Astrocyte (in vitro differentiated cells and primary cell): ENCODE data around the gene FGFBP1. TPM values are rescaled to one million over a fixed set of nuclear protein-coding genes. Genes with fewer than 3 reads are reported as not detected.
A peak's percentile ranks its signal among the peaks of the same experiment; 100 is the strongest.

Experiments used
- DNase-seq: peaks from one replicate; pipeline ENCODE4 v3.0.0-alpha.2; 2010; ENCODE audit warnings: low read depth
- FAIRE-seq: peaks from 2 replicates; lab custom pipeline; 2011; peaks lifted over from hg19 to GRCh38; lab: Jason Lieb, UNC
- H2AFZ ChIP-seq: 2 replicates; pipeline ENCODE4 v1.6.0; 2012; ENCODE audit warnings: low read depth, low read length, inconsistent platforms
- H3K27ac ChIP-seq: 2 replicates; pipeline ENCODE4 v1.5.1; 2011; ENCODE audit warnings: low read depth, low read length, inconsistent platforms
- H3K27me3 ChIP-seq: 2 replicates; pipeline ENCODE4 v1.6.0; 2011; ENCODE audit warnings: low read length, inconsistent platforms; ENCODE audit not compliant: insufficient read depth
- H3K36me3 ChIP-seq: 2 replicates; pipeline ENCODE4 v1.5.1; 2011; ENCODE audit warnings: low read length, inconsistent platforms; ENCODE audit not compliant: insufficient read depth
- H3K4me1 ChIP-seq: 2 replicates; pipeline ENCODE4 v1.5.1; 2011; ENCODE audit warnings: low read length, inconsistent platforms; ENCODE audit not compliant: insufficient read depth
- H3K4me2 ChIP-seq: 2 replicates; pipeline ENCODE4 v1.6.0; 2012; ENCODE audit warnings: low read length, inconsistent platforms
- H3K4me3 ChIP-seq: 2 replicates; pipeline ENCODE4 v1.5.1; 2011; ENCODE audit warnings: low read depth, mild to moderate bottlenecking, low read length, inconsistent platforms; ENCODE audit not compliant: insufficient read depth
- H3K79me2 ChIP-seq: 2 replicates; pipeline ENCODE4 v1.6.0; 2012; ENCODE audit warnings: mild to moderate bottlenecking, low read length, inconsistent platforms; ENCODE audit not compliant: insufficient read depth
- H3K9ac ChIP-seq: 2 replicates; pipeline ENCODE4 v1.6.0; 2012; ENCODE audit warnings: mild to moderate bottlenecking, low read length, inconsistent platforms
- H3K9me3 ChIP-seq: 2 replicates; pipeline ENCODE4 v1.5.1; 2012; ENCODE audit warnings: low read depth, mild to moderate bottlenecking, low read length, inconsistent platforms; ENCODE audit not compliant: insufficient read depth
- H4K20me1 ChIP-seq: 2 replicates; pipeline ENCODE4 v1.6.0; 2012; ENCODE audit warnings: low read length, inconsistent platforms; ENCODE audit not compliant: insufficient read depth
- H3K27ac Mint-ChIP-seq: one replicate; pipeline ENCODE4 v1.8.0; 2021; ENCODE audit warnings: mild to moderate bottlenecking, mixed read lengths; ENCODE audit not compliant: unreplicated experiment
- H3K27me3 Mint-ChIP-seq: one replicate; pipeline ENCODE4 v1.8.0; 2021; ENCODE audit warnings: low read depth, mixed read lengths; ENCODE audit not compliant: unreplicated experiment
- H3K36me3 Mint-ChIP-seq: one replicate; pipeline ENCODE4 v1.8.0; 2021; ENCODE audit warnings: low read depth, mixed read lengths; ENCODE audit not compliant: unreplicated experiment
- H3K4me1 Mint-ChIP-seq: one replicate; pipeline ENCODE4 v1.8.0; 2021; ENCODE audit warnings: low read depth, mixed read lengths; ENCODE audit not compliant: unreplicated experiment
- H3K4me3 Mint-ChIP-seq: one replicate; pipeline ENCODE4 v1.8.0; 2021; ENCODE audit warnings: mild to moderate bottlenecking, moderate library complexity, mixed read lengths; ENCODE audit not compliant: unreplicated experiment
- H3K9me3 Mint-ChIP-seq: one replicate; pipeline ENCODE4 v1.8.0; 2021; ENCODE audit warnings: mild to moderate bottlenecking, mixed read lengths; ENCODE audit not compliant: unreplicated experiment
- EZH2 ChIP-seq: IDR thresholded peaks from 2 replicates; pipeline ENCODE4 v1.6.1; 2012; ENCODE audit warnings: mild to moderate bottlenecking, low read length, inconsistent platforms; ENCODE audit not compliant: insufficient read depth
- total RNA-seq: library from RNA; stranded (reverse); gene quantifications from 2 replicates; pipeline ENCODE4 v1.2.1, GENCODE V29; 2021
- TF ChIP-seq, protein P1 (sequence below): IDR thresholded peaks from 2 replicates; pipeline ENCODE4 v1.5.1; 2011; ENCODE audit warnings: low read depth, mild to moderate bottlenecking, inconsistent platforms, low read length, moderate library complexity; ENCODE audit not compliant: insufficient read depth

Gene FGFBP1
- total RNA-seq, 1 donor from 2014 or later: not detected

DNA sequence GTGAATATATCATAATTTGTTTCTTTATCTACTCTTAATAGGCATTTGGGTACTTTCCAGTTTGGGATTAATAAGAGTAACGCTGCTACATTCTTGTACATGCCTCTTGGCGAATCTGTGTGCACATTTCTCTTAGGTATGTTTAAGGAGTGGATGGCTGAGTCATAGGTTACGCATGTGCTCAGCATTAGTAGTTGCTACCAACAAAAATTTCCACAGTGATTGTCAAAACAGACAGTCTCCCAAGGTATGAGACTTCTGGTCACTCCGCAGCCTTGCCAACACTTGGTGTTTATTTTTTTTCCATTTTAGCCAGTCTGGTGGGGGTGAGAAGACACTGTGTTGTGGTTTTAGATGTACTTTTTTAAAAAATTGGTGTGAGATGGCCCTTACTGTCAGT lies 44.6 kb downstream of the FGFBP1 start:
- Histone ChIP-seq H4K20me1 (no peaks in the 10 kb centered on the region), H3K9ac (peak overlapping the region; percentile 35), H3K27me3 (no peaks in the 10 kb centered on the region), H3K36me3 (no peaks in the 10 kb centered on the region), H2AFZ (no peak overlapping the region), H3K79me2 (no peaks in the 10 kb centered on the region), H3K4me1 (peaks cover 18% of the 10 kb centered on the region), H3K4me2 (peak overlapping the region; percentile 39), H3K9me3 (no peaks in the 10 kb centered on the region), H3K27ac (peak overlapping the region; percentile 74), H3K4me3 (no peak overlapping the region)
- peak; percentile 93 for FAIRE-seq
- H3K9me3 Mint-ChIP-seq: no peaks in the 10 kb centered on the region
- no peaks in the 10 kb centered on the region for H3K27me3 Mint-ChIP-seq
- no peak overlapping the region for H3K4me3 Mint-ChIP-seq
- TF ChIP-seq, protein P1, sequence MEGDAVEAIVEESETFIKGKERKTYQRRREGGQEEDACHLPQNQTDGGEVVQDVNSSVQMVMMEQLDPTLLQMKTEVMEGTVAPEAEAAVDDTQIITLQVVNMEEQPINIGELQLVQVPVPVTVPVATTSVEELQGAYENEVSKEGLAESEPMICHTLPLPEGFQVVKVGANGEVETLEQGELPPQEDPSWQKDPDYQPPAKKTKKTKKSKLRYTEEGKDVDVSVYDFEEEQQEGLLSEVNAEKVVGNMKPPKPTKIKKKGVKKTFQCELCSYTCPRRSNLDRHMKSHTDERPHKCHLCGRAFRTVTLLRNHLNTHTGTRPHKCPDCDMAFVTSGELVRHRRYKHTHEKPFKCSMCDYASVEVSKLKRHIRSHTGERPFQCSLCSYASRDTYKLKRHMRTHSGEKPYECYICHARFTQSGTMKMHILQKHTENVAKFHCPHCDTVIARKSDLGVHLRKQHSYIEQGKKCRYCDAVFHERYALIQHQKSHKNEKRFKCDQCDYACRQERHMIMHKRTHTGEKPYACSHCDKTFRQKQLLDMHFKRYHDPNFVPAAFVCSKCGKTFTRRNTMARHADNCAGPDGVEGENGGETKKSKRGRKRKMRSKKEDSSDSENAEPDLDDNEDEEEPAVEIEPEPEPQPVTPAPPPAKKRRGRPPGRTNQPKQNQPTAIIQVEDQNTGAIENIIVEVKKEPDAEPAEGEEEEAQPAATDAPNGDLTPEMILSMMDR: no peak
- no peak for TF ChIP-seq EZH2
- DNase-seq: peak; percentile 99
- peak overlapping the region; percentile 63 for H3K27ac Mint-ChIP-seq
- peaks cover 4% of the 10 kb centered on the region for H3K4me1 Mint-ChIP-seq
- no peaks in the 10 kb centered on the region for H3K36me3 Mint-ChIP-seq

DNA sequence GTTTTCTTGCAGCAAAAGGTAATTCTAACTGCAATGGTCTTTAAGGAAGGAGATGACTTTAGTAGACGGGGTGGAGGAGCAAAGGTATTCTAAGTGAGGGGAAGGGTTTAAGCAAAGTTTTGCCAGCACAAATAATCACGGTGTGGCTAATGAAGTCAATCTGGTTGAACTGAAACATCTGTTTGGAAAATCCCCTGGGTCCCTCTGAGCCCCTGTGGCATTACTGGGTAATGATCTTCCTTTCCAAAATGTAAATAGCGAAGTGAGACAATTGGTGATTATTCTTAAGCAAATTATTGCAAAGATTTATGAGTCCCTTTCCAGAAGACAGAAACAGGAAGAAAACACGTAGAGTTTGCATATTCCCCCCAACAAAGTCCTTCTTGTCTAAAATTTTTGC lies 47.2 kb downstream of the FGFBP1 start:
- FAIRE-seq (no peak), DNase-seq (no peak)
- peaks cover 18% of the 10 kb centered on the region for H3K4me1 ChIP-seq
- no peaks in the 10 kb centered on the region for H3K27me3 Mint-ChIP-seq
- no peaks in the 10 kb centered on the region for H4K20me1 ChIP-seq
- no peaks in the 10 kb centered on the region for H3K9me3 ChIP-seq
- H3K4me3 Mint-ChIP-seq: no peak overlapping the region
- H3K36me3 Mint-ChIP-seq: no peaks in the 10 kb centered on the region
- no peaks in the 10 kb centered on the region for H3K79me2 ChIP-seq
- TF ChIP-seq, protein P1: no peak
- no peak for TF ChIP-seq EZH2
- H3K27ac ChIP-seq: no peak overlapping the region
- no peaks in the 10 kb centered on the region for H3K27me3 ChIP-seq
- no peak overlapping the region for H3K9ac ChIP-seq
- H3K9me3 Mint-ChIP-seq: peaks cover 1% of the 10 kb centered on the region
- H3K4me3 ChIP-seq: no peak overlapping the region
- no peaks in the 10 kb centered on the region for H3K36me3 ChIP-seq
- no peak overlapping the region for H3K27ac Mint-ChIP-seq
- H3K4me2 ChIP-seq: no peak overlapping the region
- H3K4me1 Mint-ChIP-seq: peaks cover 4% of the 10 kb centered on the region
- H2AFZ ChIP-seq: no peak overlapping the region

DNA sequence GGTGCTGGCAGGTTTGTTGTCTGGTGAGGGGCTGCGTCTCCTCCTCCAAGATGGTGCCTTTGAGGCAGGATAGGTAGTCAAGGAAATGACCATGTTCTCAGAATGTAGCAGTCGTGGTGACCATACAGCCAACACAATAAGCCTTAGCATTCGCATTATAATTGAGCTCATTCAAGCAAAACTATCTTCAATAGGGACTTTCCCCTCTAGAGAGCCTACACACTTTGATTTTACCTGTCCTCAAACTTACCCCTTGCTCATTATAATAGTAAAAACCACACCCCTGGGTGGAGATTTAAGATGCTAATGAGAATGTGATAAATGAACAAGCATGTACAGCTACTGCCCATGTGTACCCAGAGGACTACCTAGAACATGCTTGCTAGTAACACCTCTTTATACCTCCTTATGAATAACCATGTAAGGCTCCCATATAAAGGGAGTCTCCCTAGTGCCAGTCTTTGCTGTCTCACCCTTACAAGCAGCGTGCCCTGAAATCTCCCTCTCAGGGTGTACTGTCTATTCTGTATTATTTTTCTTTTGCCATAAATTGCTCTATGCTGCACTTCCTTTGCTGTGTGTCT lies 48.2 kb downstream of the FGFBP1 start:
- H3K4me1 Mint-ChIP-seq: peaks cover 4% of the 10 kb centered on the region
- Histone ChIP-seq H3K9me3 (no peaks in the 10 kb centered on the region), H3K79me2 (no peaks in the 10 kb centered on the region), H3K4me3 (no peak overlapping the region), H3K9ac (no peak overlapping the region), H3K36me3 (no peaks in the 10 kb centered on the region), H3K27ac (no peak overlapping the region), H3K27me3 (no peaks in the 10 kb centered on the region), H4K20me1 (no peaks in the 10 kb centered on the region), H2AFZ (no peak overlapping the region), H3K4me2 (no peak overlapping the region), H3K4me1 (peaks cover 18% of the 10 kb centered on the region)
- DNase-seq (no peak), FAIRE-seq (peak; percentile 20)
- TF ChIP-seq, protein P1: no peak
- no peak for TF ChIP-seq EZH2
- H3K27ac Mint-ChIP-seq: no peak overlapping the region
- no peaks in the 10 kb centered on the region for H3K27me3 Mint-ChIP-seq
- H3K9me3 Mint-ChIP-seq: peaks cover 1% of the 10 kb centered on the region
- H3K36me3 Mint-ChIP-seq: no peaks in the 10 kb centered on the region
- H3K4me3 Mint-ChIP-seq: no peak overlapping the region
